ENCODE results near the gene RHOV. TPM values are rescaled to one million over a fixed set of nuclear protein-coding genes. Genes with fewer than 3 reads are reported as not detected.

RHOV gene
- total and polyA plus RNA-seq, 5 donors from 2014 or later, result 0.09 TPM; not detected in 4

DNA sequence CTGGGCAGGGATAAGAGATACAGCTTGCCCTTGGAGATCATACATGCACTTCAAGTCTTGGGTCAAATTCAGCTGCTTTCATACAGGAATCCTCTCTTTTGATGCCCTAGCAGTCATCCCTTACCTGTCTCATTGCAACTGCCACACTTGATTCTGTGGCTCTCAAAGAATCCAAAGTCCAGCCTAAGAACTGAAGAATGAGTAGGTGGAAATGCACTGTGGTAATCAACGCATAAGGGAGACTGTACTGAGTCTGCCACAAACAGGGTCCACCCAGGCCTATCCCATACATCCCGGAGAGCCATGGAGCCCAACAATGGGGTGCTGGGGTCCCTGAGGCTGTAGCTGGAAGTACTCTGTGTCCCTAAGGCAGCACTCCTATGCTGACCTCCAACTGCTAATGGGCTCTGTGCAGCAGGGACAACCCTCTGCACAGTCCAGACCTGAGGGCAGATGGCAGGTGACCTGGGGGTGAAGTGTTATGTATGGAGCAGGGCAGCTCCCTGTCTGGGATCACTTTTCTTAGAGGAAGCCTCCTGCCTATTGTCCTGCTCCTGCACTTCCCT is 18.5 kb upstream of the RHOV start:
- Mint-ChIP-seq H3K27ac (peak overlapping the region in 1 of 3 donors; percentile 33), H3K4me3 (peak overlapping the region; percentile 50 to 97 (median 81)), H3K4me1 (peaks cover 5 to 40% (median 24%) of the 10 kb centered on the region in 4 donors), H3K27me3 (peaks cover 4% of the 10 kb centered on the region), H3K36me3 (peaks cover 4% of the 10 kb centered on the region), H3K9me3 (no peaks in the 10 kb centered on the region)
- DNase-seq, result no peak
- no peaks in the 10 kb centered on the region for H3K9me3 ChIP-seq (ENCODE audit: control insufficient read depth in 2 of 2, low read length in 2 of 2)
- H3K4me3 ChIP-seq (ENCODE audit: low read depth, low read length), result no peak overlapping the region
- no peak for ATAC-seq (ENCODE audit: low read depth in 2 of 2)
- no peaks in the 10 kb centered on the region for H3K27me3 ChIP-seq (ENCODE audit: control insufficient read depth, insufficient read depth, low read length)
- H3K36me3 ChIP-seq (ENCODE audit: control insufficient read depth, insufficient read depth, low read length), result peaks cover 8% of the 10 kb centered on the region
- peaks cover 22% of the 10 kb centered on the region for H3K4me1 ChIP-seq (ENCODE audit: control insufficient read depth, insufficient read depth, low read length, poor library complexity, severe bottlenecking)
- no peak overlapping the region for H3K27ac ChIP-seq (ENCODE audit: insufficient read depth, low read length, poor library complexity, severe bottlenecking)

DNA sequence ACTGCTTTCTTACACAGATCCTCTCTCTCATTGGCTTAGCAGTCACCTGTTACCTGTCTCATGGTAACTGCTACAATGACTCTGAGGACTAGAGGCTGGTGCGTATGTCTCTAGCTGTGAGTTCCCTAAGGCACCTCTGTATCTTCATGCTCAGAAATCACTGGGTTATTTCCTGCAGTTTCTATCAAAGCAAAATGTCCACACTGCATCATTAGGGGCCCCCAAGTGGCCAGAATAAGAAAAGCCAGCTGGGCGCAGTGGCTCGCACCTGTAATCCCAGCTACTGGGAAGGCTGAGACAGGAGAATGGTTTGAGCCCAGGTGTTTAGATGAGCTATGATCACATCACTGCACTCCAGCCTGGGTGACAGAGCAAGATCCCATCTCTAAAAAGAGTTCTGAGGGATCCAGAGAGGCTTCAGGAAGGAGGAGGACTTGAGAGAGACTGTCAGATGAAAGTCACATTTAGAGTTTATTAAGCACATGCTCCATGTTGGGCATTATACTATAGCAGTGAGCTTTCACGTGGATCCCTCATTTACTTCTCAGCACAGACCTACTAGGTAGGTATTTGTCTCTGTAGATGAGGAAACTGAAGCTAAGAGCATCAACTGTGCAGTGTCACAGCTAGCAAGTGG is 17.9 kb upstream of the RHOV start:
- H3K36me3 ChIP-seq (ENCODE audit: control insufficient read depth, insufficient read depth, low read length), result peaks cover 8% of the 10 kb centered on the region
- ATAC-seq (ENCODE audit: low read depth in 2 of 2) (no peak), DNase-seq (peak in 2 of 3 donors; percentile 30 to 53)
- H3K36me3 Mint-ChIP-seq, result peaks cover 4% of the 10 kb centered on the region
- no peak overlapping the region for H3K4me3 ChIP-seq (ENCODE audit: low read depth, low read length)
- peaks cover 22% of the 10 kb centered on the region for H3K4me1 ChIP-seq (ENCODE audit: control insufficient read depth, insufficient read depth, low read length, poor library complexity, severe bottlenecking)
- peak overlapping the region in 3 of 4 donors; percentile 71 to 97 (median 84) for H3K4me3 Mint-ChIP-seq
- H3K27ac Mint-ChIP-seq, result peak overlapping the region in 2 of 3 donors; percentile 33 to 77
- peaks cover 4% of the 10 kb centered on the region for H3K27me3 Mint-ChIP-seq
- H3K4me1 Mint-ChIP-seq, result peaks cover 5 to 34% (median 21%) of the 10 kb centered on the region in 4 donors
- H3K9me3 ChIP-seq (ENCODE audit: control insufficient read depth in 2 of 2, low read length in 2 of 2), result no peaks in the 10 kb centered on the region
- H3K27ac ChIP-seq (ENCODE audit: insufficient read depth, low read length, poor library complexity, severe bottlenecking), result no peak overlapping the region
- H3K9me3 Mint-ChIP-seq, result no peaks in the 10 kb centered on the region
- no peaks in the 10 kb centered on the region for H3K27me3 ChIP-seq (ENCODE audit: control insufficient read depth, insufficient read depth, low read length)

DNA sequence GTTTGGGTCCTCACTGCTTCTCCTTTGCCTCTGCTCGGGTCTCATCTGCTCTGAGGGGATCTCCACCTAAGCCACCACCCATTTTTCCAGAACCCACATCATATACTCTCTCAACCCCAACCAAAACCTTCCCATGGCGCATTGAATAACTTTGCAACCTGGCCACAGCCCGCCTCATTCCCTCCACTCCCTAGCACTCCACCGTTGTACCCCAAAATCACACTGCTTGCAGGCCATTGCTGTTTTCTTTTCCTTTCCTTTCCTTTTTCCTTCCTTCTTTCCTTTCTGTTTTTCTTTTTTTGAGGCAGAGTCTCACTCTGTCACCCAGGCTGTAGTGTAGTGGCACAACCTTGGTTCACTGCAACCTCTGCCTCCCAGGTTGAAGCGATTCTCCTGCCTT is 17.1 kb upstream of the RHOV start:
- H3K4me3 Mint-ChIP-seq, result no peak overlapping the region
- H3K9me3 ChIP-seq (ENCODE audit: control insufficient read depth in 2 of 2, low read length in 2 of 2), result no peaks in the 10 kb centered on the region
- peaks cover 2% of the 10 kb centered on the region for H3K36me3 Mint-ChIP-seq
- ATAC-seq (ENCODE audit: low read depth in 2 of 2) (no peak), DNase-seq (no peak)
- no peak overlapping the region for H3K4me3 ChIP-seq (ENCODE audit: low read depth, low read length)
- H3K9me3 Mint-ChIP-seq, result no peaks in the 10 kb centered on the region
- H3K27ac ChIP-seq (ENCODE audit: insufficient read depth, low read length, poor library complexity, severe bottlenecking), result no peak overlapping the region
- H3K27ac Mint-ChIP-seq, result no peak overlapping the region
- no peaks in the 10 kb centered on the region for H3K27me3 ChIP-seq (ENCODE audit: control insufficient read depth, insufficient read depth, low read length)
- H3K36me3 ChIP-seq (ENCODE audit: control insufficient read depth, insufficient read depth, low read length), result peaks cover 5% of the 10 kb centered on the region
- H3K4me1 ChIP-seq (ENCODE audit: control insufficient read depth, insufficient read depth, low read length, poor library complexity, severe bottlenecking), result peaks cover 21% of the 10 kb centered on the region
- peaks cover 4% of the 10 kb centered on the region for H3K27me3 Mint-ChIP-seq
- peaks cover 5 to 31% (median 21%) of the 10 kb centered on the region in 4 donors for H3K4me1 Mint-ChIP-seq

DNA sequence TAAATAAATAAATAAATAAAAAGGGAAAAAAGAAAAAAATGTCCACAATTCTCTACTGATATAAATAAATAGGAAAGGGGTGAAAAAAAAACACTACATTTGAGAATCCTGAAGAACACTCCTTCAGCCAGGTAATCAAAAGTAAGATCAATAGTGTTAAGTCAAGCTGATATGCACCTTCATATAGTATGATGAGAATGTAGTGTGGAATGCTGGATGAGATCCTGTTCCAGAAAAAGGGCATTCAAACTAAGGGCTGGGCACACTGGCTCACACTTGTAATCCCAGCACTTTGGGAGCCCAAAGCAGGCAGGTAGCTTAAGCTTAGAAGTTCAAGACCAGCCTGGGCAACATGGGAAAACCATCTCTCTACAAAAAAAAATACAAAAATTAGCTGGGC is 15.1 kb upstream of the RHOV start:
- Mint-ChIP-seq H3K36me3 (no peaks in the 10 kb centered on the region), H3K27me3 (peaks cover 8% of the 10 kb centered on the region)
- peaks cover 7% of the 10 kb centered on the region for H3K4me1 ChIP-seq (ENCODE audit: control insufficient read depth, insufficient read depth, low read length, poor library complexity, severe bottlenecking)

DNA sequence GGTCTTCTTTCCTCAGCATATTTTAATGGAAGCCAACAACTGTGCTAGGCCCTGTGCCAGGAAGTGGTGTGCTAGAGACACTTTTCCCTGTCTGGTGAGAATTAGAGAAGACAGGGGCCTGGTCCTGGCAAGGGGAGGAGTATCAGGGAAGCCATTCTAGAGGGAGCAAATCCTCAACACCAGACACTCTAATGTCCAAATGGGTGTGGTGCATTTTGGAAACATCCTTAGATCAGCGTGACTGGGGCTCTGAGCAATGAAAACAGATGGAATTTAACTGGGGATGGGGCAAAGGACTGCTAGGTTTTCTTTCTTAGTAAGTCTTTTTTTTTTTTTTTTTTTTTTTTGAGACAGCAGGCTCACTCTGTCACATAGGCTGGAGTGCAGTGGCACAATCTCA is 12.6 kb upstream of the RHOV start:
- H3K4me3 Mint-ChIP-seq, result no peak overlapping the region
- H3K4me1 Mint-ChIP-seq, result peaks cover 0 to under 1% (median under 1%) of the 10 kb centered on the region in 4 donors
- Histone ChIP-seq H3K9me3 (ENCODE audit: control insufficient read depth in 2 of 2, low read length in 2 of 2) (no peaks in the 10 kb centered on the region), H3K4me1 (ENCODE audit: control insufficient read depth, insufficient read depth, low read length, poor library complexity, severe bottlenecking) (no peaks in the 10 kb centered on the region), H3K4me3 (ENCODE audit: low read depth, low read length) (no peak overlapping the region), H3K27ac (ENCODE audit: insufficient read depth, low read length, poor library complexity, severe bottlenecking) (no peak overlapping the region), H3K27me3 (ENCODE audit: control insufficient read depth, insufficient read depth, low read length) (no peaks in the 10 kb centered on the region), H3K36me3 (ENCODE audit: control insufficient read depth, insufficient read depth, low read length) (no peaks in the 10 kb centered on the region)
- DNase-seq, result no peak
- no peaks in the 10 kb centered on the region for H3K36me3 Mint-ChIP-seq
- ATAC-seq (ENCODE audit: low read depth in 2 of 2), result no peak
- H3K27ac Mint-ChIP-seq, result no peak overlapping the region
- H3K27me3 Mint-ChIP-seq, result peaks cover 4% of the 10 kb centered on the region
- peaks cover 0 to 1% (median 0%) of the 10 kb centered on the region in 7 donors for H3K9me3 Mint-ChIP-seq

More for the DNA sequence above, 15.1 kb upstream of the RHOV start:
- Mint-ChIP-seq H3K4me3 (no peak overlapping the region), H3K27ac (no peak overlapping the region), H3K4me1 (peaks cover 0 to 15% (median 6%) of the 10 kb centered on the region in 4 donors), H3K9me3 (no peaks in the 10 kb centered on the region)
- Histone ChIP-seq H3K4me3 (ENCODE audit: low read depth, low read length) (no peak overlapping the region), H3K9me3 (ENCODE audit: control insufficient read depth in 2 of 2, low read length in 2 of 2) (no peaks in the 10 kb centered on the region), H3K36me3 (ENCODE audit: control insufficient read depth, insufficient read depth, low read length) (no peaks in the 10 kb centered on the region), H3K27ac (ENCODE audit: insufficient read depth, low read length, poor library complexity, severe bottlenecking) (no peak overlapping the region), H3K27me3 (ENCODE audit: control insufficient read depth, insufficient read depth, low read length) (no peaks in the 10 kb centered on the region)
- ATAC-seq (ENCODE audit: low read depth in 2 of 2), result no peak
- DNase-seq, result no peak

DNA sequence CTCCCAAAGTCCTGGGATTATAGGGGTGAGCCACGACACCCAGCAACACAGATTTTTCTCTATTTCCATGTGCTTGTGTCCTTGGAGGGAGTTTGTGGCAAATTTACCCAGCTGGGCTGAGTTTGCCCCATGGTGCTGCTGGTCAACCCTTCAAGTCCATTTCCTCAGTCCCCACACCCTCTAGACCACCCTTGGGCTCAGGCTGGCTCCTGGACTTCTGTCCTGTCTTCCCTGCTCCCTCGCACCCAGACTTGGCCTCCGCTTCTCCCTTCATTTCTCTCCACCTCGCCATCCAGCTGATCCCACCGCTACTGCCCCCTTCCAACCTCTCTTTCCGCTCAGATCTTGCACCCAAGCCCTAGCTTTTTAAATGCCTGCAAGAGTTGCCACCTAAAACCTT is 7.3 kb upstream of the RHOV start:
- Histone ChIP-seq H3K27ac (ENCODE audit: insufficient read depth, low read length, poor library complexity, severe bottlenecking) (no peak overlapping the region), H3K9me3 (ENCODE audit: control insufficient read depth in 2 of 2, low read length in 2 of 2) (no peaks in the 10 kb centered on the region), H3K36me3 (ENCODE audit: control insufficient read depth, insufficient read depth, low read length) (no peaks in the 10 kb centered on the region), H3K4me1 (ENCODE audit: control insufficient read depth, insufficient read depth, low read length, poor library complexity, severe bottlenecking) (no peaks in the 10 kb centered on the region), H3K4me3 (ENCODE audit: low read depth, low read length) (no peak overlapping the region), H3K27me3 (ENCODE audit: control insufficient read depth, insufficient read depth, low read length) (no peaks in the 10 kb centered on the region)
- H3K9me3 Mint-ChIP-seq, result peaks cover 0 to 1% (median 0%) of the 10 kb centered on the region in 7 donors
- no peaks in the 10 kb centered on the region for H3K4me1 Mint-ChIP-seq
- H3K36me3 Mint-ChIP-seq, result no peaks in the 10 kb centered on the region
- H3K4me3 Mint-ChIP-seq, result no peak overlapping the region
- H3K27ac Mint-ChIP-seq, result no peak overlapping the region
- ATAC-seq (ENCODE audit: low read depth in 2 of 2), result no peak
- peaks cover 4% of the 10 kb centered on the region for H3K27me3 Mint-ChIP-seq
- no peak for DNase-seq

DNA sequence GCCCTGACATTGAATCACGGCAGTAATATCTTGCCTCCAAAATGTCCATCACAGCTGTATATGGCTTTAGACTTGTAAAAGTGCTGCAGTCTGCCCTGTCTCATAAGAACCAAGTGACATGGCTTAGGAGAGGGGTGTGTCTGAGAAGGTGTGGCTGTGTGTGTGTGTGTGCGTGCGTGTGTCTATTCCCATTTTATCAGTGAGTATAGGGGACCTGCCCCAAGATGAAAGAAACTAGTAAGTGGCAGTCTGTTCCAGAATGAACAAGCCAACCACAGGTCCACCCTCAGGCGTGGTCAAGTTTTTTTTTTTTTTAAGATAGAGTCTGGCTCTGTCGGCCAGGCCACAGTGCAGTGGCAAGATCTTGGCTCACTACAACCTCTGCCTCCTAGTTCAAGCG is 5.6 kb upstream of the RHOV start:
- no peaks in the 10 kb centered on the region for H3K4me1 ChIP-seq (ENCODE audit: control insufficient read depth, insufficient read depth, low read length, poor library complexity, severe bottlenecking)
- ATAC-seq (ENCODE audit: low read depth in 2 of 2) (no peak), DNase-seq (no peak)
- no peaks in the 10 kb centered on the region for H3K27me3 ChIP-seq (ENCODE audit: control insufficient read depth, insufficient read depth, low read length)
- H3K9me3 Mint-ChIP-seq, result peaks cover 0 to 1% (median 0%) of the 10 kb centered on the region in 7 donors
- no peak overlapping the region for H3K27ac ChIP-seq (ENCODE audit: insufficient read depth, low read length, poor library complexity, severe bottlenecking)
- peaks cover 3% of the 10 kb centered on the region for H3K27me3 Mint-ChIP-seq
- H3K4me3 Mint-ChIP-seq, result no peak overlapping the region
- no peak overlapping the region for H3K27ac Mint-ChIP-seq
- H3K36me3 ChIP-seq (ENCODE audit: control insufficient read depth, insufficient read depth, low read length), result no peaks in the 10 kb centered on the region
- no peaks in the 10 kb centered on the region for H3K4me1 Mint-ChIP-seq
- no peaks in the 10 kb centered on the region for H3K36me3 Mint-ChIP-seq
- H3K9me3 ChIP-seq (ENCODE audit: control insufficient read depth in 2 of 2, low read length in 2 of 2), result no peaks in the 10 kb centered on the region
- H3K4me3 ChIP-seq (ENCODE audit: low read depth, low read length), result no peak overlapping the region

DNA sequence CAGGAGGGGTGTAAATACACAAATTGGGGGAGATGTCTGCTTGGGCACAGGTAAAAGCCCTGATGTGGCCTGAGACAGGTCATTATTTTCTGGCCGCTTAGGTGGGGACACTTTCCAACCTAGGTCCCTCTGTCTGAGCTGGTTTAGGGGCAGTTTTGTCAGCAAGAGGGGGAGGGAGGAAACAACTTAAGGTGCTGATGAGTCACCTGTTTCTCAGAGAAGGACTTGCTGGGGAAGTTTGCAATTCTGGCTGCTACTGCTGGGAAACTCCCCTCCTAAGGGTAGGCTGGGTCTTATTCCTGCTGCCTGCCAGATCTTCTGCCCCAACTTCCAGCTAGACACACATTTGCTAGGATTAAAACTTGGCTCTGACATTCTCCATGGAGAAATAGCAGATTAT is 4.8 kb upstream of the RHOV start:
- Mint-ChIP-seq H3K9me3 (peaks cover 0 to 1% (median 0%) of the 10 kb centered on the region in 7 donors), H3K27me3 (no peaks in the 10 kb centered on the region), H3K27ac (peak overlapping the region in 1 of 3 donors; percentile 38), H3K4me1 (peaks cover 0 to 5% (median 2%) of the 10 kb centered on the region in 4 donors), H3K4me3 (peak overlapping the region in 1 of 4 donors; percentile 44), H3K36me3 (no peaks in the 10 kb centered on the region)
- peak in 1 of 2 donors; percentile 60 for ATAC-seq (ENCODE audit: low read depth in 2 of 2)
- Histone ChIP-seq H3K36me3 (ENCODE audit: control insufficient read depth, insufficient read depth, low read length) (no peaks in the 10 kb centered on the region), H3K9me3 (ENCODE audit: control insufficient read depth in 2 of 2, low read length in 2 of 2) (no peaks in the 10 kb centered on the region), H3K4me1 (ENCODE audit: control insufficient read depth, insufficient read depth, low read length, poor library complexity, severe bottlenecking) (peaks cover 7% of the 10 kb centered on the region), H3K27ac (ENCODE audit: insufficient read depth, low read length, poor library complexity, severe bottlenecking) (no peak overlapping the region), H3K27me3 (ENCODE audit: control insufficient read depth, insufficient read depth, low read length) (no peaks in the 10 kb centered on the region), H3K4me3 (ENCODE audit: low read depth, low read length) (no peak overlapping the region)
- peak in 1 of 3 donors; percentile 55 for DNase-seq
